Glutamatergic neuron (in vitro differentiated cells): ENCODE measurements around the gene NATD1. TPM values are rescaled to one million over a fixed set of nuclear protein-coding genes. Genes with fewer than 3 reads are reported as not detected.

Experiments used
- DNase-seq: peaks from one replicate; pipeline ENCODE4 v3.0.0; 2022
- H3K27ac Mint-ChIP-seq: one replicate; pipeline ENCODE4 v1.8.0; 2020; ENCODE audit warnings: mild to moderate bottlenecking, mixed read lengths, inconsistent platforms; ENCODE audit not compliant: unreplicated experiment
- H3K27me3 Mint-ChIP-seq: one replicate; pipeline ENCODE4 v1.8.0; 2020; ENCODE audit warnings: mild to moderate bottlenecking, moderate library complexity, mixed read lengths, inconsistent platforms; ENCODE audit not compliant: unreplicated experiment
- H3K36me3 Mint-ChIP-seq: one replicate; pipeline ENCODE4 v1.8.0; 2020; ENCODE audit warnings: mild to moderate bottlenecking, mixed read lengths, inconsistent platforms; ENCODE audit not compliant: unreplicated experiment
- H3K4me1 Mint-ChIP-seq: one replicate; pipeline ENCODE4 v1.8.0; 2020; ENCODE audit warnings: mild to moderate bottlenecking, low read depth, mixed read lengths, inconsistent platforms; ENCODE audit not compliant: unreplicated experiment
- H3K4me3 Mint-ChIP-seq: one replicate; pipeline ENCODE4 v1.8.0; 2020; ENCODE audit warnings: mild to moderate bottlenecking, mixed read lengths, inconsistent platforms; ENCODE audit not compliant: unreplicated experiment
- H3K9me3 Mint-ChIP-seq: one replicate; pipeline ENCODE4 v1.8.0; 2020; ENCODE audit warnings: mild to moderate bottlenecking, moderate library complexity, mixed read lengths, inconsistent platforms; ENCODE audit not compliant: unreplicated experiment
- CTCF ChIP-seq: fragments of 200-600 bp; sonication (generic); IDR thresholded peaks from one replicate; pipeline ENCODE4 v1.5.0; 2021; ENCODE audit not compliant: partially characterized antibody, unreplicated experiment
- total RNA-seq: library from RNA; stranded (reverse); fragmentation: NEBNext Ultra II Directional; extraction: Animal tissue kit (Norgen Biotek cat#: 25700); gene quantifications from one replicate; pipeline ENCODE4 v1.2.1, GENCODE V29; 2021; ENCODE audit not compliant: unreplicated experiment

The NATD1 gene
- total RNA-seq, 1 donor from 2014 or later, result 45.9 TPM

GRCh38 chr17:21246698-21247097, 6.5 kb downstream of the NATD1 start:
- peaks cover 24% of the 10 kb centered on the region for H3K4me1 Mint-ChIP-seq
- peaks cover 12% of the 10 kb centered on the region for H3K27me3 Mint-ChIP-seq
- H3K4me3 Mint-ChIP-seq, result no peak overlapping the region
- H3K27ac Mint-ChIP-seq, result no peak overlapping the region
- no peak for DNase-seq
- TF ChIP-seq CTCF, result no peak
- no peaks in the 10 kb centered on the region for H3K36me3 Mint-ChIP-seq
- H3K9me3 Mint-ChIP-seq, result peaks cover 11% of the 10 kb centered on the region

GRCh38 chr17:21245639-21246084, 7.5 kb downstream of the NATD1 start:
- peaks cover 28% of the 10 kb centered on the region for H3K4me1 Mint-ChIP-seq
- TF ChIP-seq CTCF, result no peak
- peaks cover 18% of the 10 kb centered on the region for H3K27me3 Mint-ChIP-seq
- H3K27ac Mint-ChIP-seq, result no peak overlapping the region
- DNase-seq, result no peak
- H3K9me3 Mint-ChIP-seq, result peaks cover 11% of the 10 kb centered on the region
- no peak overlapping the region for H3K4me3 Mint-ChIP-seq
- H3K36me3 Mint-ChIP-seq, result no peaks in the 10 kb centered on the region

GRCh38 chr17:21243516-21244303, 9.5 kb downstream of the NATD1 start:
- Mint-ChIP-seq H3K9me3 (peaks cover 1% of the 10 kb centered on the region), H3K27ac (no peak overlapping the region), H3K4me1 (peaks cover 22% of the 10 kb centered on the region), H3K27me3 (peaks cover 9% of the 10 kb centered on the region), H3K4me3 (no peak overlapping the region), H3K36me3 (no peaks in the 10 kb centered on the region)
- TF ChIP-seq CTCF, result no peak
- no peak for DNase-seq

GRCh38 chr17:21242780-21243515, 10.3 kb downstream of the NATD1 start:
- no peak for TF ChIP-seq CTCF
- DNase-seq, result no peak
- Mint-ChIP-seq H3K27ac (no peak overlapping the region), H3K9me3 (peaks cover 1% of the 10 kb centered on the region), H3K4me1 (peaks cover 21% of the 10 kb centered on the region), H3K36me3 (peaks cover 4% of the 10 kb centered on the region), H3K27me3 (peaks cover 10% of the 10 kb centered on the region), H3K4me3 (no peak overlapping the region)
